Activated CD4-positive, alpha-beta T cell treated with anti-CD3 and anti-CD28 coated beads for 24 hours (primary cell): Measurements from ENCODE around the gene UNC5A.

ENCODE experiments used
- DNase-seq, 2 donors: peaks; one replicate each; pipeline ENCODE4 v3.0.0-alpha.2; 2020; ENCODE audit warnings: low read depth in 2 of 2

The UNC5A gene

DNA sequence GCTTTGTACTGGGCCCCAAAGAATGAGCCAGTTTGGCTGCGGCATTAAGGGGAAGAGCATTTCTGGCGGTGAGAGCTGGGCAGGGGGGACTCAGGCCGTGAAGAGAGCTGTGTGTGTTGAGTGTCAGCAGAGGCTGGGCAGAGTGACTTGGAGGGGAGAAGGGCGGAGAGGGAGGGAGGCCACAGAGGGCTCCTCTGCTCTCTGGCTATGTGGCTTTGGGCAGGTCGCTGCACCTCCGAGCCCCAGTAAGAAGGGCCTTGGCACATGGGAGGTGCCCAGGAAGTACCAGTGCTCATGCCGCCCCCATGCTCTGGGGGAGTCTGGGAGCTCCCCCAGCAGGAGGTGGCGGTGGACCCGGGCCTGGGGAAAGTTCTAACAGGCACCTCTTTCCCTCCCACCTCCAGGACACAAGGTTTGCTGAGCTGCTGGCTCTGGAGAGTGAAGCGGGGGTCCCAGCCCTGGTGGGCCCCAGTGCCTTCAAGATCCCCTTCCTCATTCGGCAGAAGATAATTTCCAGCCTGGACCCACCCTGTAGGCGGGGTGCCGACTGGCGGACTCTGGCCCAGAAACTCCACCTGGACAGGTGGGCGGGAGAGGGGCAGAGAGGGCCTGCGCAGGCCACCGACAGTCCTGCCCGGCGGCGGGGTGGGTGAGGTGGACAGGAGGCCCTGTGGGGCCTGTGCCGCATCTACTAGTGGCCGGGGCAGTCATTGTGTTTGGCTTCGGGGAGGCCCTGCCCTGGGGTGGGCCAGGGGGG is 68.7 kb downstream of the UNC5A start:
- no peak for DNase-seq

DNA sequence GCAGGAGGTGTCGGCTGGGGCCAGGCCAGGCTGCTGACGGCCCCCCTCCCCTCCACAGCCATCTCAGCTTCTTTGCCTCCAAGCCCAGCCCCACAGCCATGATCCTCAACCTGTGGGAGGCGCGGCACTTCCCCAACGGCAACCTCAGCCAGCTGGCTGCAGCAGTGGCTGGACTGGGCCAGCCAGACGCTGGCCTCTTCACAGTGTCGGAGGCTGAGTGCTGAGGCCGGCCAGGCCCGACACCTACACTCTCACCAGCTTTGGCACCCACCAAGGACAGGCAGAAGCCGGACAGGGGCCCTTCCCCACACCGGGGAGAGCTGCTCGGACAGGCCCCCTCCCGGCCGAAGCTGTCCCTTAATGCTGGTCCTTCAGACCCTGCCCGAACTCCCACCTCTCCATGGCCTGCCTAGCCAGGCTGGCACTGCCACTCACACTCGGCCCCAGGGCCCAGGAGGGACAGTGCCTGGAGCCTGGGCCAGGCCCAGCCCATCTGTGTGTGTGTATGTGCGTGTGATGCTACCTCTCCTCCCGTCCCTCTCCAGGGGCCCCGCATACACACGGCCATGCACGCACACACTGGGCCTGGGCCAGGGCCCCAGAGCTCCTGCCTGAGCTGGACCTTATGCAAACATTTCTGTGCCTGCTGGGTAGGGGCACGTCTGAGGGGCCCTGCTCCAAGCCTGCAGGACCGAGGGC is 69.5 kb downstream of the UNC5A start:
- no peak for DNase-seq

DNA sequence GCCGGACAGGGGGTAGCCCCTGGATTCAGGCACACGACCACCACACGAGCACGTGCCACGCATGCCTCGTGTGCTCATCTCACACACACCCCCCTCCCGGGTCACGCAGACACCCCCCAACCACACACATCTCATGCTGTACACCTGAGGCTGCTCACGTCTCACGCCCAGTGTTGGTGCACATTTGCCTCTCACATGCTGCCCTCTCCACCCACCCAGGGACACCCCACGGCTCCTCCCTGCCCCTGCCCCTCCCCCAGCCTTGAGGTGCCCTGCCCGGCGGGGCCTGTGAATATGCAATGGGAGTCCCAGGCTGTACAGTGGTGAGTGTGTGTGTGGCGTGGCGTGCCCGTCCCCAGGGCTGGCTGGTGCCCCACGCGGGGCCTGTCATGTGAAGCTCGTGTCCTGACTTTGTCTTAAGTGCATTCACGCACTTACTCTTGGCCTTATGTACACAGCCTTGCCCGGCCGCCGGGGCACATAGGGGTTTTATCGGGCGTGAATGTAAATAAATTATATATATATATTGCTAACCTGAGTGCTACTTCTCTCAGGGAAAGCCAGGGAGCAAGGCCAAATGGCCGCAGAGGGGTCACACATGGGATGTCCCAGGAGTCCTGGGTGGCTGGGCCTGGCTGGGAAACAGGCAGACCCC is 70.1 kb downstream of the UNC5A start:
- DNase-seq, result no peak

DNA sequence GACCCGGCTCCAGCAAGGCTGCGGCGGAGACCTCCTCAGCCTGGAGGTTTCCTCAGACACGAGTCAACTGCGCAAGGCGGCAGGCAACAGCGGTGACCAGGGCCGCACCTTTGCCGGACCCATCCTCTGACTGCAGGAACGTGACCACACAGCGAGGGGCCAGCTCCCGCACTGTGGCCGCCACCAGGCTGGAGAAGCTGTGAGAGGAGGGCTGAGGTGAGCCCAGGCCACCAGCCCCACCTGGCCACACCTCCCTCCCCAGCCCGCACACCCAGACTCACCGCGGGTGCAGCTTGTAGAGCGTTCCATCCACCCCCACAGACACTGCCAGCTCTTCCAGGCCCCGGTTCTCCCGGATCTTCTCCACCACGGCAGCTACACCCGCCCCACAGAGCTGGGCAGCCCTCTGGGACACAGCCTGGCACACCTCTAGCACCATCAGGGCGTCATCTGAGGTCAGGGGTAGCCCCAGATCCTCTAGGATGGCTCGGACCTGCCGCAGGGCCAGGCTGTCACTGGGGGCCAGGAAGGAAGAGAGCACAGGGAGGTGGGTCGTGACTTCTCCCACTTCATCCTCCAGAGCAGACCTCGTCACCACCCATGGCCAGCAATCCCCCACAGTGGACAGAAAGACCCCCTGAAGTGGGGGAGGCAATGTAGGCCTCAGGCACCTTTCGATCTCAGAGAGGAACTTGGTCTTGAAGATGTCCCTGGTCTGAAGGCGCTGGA is 70.8 kb downstream of the UNC5A start:
- DNase-seq, result no peak

DNA sequence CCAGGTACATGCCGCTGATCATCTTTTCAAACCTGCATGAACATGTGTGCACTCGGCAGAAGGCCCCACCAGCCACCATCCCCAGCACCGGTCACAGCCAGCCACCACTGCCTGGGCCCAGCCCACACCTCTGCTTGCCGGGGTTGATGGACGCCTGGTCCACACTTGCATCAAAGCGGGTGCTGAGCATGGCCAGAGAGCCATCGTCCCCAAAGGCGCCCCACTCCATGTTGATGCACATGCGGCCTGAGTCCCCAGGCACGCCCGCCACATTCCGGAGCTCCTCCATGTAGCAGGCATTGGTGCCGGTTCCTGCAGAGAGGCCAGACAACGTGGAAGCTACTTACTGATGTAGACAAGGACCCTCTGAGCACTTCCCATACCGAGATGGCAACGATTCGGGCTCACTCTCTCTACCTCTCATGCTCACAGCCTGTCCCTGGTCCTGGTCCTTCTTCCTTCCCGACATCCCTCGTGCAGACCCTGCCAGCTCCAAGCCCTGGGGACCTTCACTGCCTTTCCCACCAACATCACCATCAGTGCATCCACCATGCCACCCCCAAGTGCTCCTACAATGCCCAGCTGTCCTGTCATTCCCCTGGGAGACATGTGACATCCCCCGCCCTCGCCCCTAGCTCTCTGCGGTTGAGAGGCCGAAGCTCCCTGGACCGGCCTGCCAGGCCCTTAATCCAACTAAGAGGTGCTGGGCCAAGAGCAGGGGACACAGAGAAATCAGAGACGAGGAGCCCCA is 71.6 kb downstream of the UNC5A start:
- no peak for DNase-seq

DNA sequence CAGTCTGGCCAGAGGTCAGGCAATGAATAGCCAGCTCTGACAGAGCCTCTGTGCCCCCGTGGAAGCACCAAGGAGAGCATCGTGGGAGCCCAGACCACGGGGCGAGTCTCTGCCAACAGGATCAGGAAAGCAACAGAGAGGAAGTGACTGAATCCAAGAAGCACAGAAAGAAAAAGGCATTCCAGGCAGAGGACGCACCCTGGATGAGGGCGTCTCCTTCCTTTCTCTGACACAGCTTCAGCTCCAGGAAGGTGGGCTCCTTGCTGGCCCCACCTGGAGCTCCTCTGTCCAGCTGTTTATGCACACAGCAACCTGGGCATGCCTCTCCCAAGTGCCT is 72.2 kb downstream of the UNC5A start:
- DNase-seq, result no peak

DNA sequence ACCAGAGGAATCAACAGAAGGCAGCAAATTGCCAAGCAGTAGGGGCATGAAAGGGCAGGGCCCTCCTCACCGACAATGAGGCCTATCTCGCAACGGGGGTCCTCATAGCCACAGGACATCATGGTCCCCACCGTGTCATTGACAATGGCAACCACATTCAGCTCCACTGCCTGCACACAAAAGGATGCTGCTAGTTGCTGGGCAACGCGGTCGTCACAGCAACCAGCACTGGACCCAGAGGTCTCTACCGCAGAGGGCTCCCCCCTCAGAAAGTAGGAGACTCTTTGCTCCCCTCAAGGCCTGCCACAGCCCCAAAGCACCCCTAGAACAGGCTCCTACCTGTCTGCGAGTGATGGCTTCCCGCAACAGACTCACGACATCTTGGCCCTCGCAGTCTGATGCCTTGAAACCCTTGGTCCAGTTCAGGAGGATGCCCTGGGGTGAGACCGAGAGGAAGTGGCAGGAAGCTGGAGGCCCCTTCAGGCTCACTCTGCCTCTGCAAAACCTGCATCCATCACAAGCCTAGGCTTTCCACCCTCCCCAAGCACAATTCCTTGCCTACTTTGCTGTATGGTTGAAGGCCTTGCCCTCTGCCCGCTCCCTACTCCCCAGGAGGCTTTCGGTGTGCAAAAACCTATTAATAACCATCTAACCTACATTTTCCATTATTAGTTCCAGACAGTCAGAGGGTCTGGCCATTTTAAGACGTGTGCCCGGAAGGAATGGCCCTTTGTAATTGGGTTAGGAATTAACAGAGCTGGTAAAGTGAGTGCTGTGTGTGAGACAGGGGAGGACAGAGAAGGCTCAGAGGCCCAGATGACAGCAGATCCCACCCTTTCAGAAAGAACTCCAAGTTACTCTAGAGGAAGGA is 73.6 kb downstream of the UNC5A start:
- DNase-seq, result no peak

DNA sequence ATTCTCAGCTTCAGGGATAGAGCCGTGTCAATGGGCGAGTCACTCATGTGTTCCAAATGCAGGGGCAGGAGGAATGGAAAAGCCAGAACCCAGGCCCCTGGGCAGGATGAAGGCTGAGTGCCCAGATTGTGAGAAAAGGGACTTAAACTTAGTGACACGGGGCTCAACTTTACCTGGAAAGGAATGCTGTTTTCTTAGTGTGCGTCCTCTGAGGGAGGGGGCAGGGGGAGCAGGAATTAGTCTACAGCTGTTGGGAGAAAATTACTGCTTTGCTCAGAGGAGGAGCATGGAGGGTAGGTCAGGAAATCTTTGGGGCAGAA is 74.2 kb downstream of the UNC5A start:
- DNase-seq, result no peak

DNA sequence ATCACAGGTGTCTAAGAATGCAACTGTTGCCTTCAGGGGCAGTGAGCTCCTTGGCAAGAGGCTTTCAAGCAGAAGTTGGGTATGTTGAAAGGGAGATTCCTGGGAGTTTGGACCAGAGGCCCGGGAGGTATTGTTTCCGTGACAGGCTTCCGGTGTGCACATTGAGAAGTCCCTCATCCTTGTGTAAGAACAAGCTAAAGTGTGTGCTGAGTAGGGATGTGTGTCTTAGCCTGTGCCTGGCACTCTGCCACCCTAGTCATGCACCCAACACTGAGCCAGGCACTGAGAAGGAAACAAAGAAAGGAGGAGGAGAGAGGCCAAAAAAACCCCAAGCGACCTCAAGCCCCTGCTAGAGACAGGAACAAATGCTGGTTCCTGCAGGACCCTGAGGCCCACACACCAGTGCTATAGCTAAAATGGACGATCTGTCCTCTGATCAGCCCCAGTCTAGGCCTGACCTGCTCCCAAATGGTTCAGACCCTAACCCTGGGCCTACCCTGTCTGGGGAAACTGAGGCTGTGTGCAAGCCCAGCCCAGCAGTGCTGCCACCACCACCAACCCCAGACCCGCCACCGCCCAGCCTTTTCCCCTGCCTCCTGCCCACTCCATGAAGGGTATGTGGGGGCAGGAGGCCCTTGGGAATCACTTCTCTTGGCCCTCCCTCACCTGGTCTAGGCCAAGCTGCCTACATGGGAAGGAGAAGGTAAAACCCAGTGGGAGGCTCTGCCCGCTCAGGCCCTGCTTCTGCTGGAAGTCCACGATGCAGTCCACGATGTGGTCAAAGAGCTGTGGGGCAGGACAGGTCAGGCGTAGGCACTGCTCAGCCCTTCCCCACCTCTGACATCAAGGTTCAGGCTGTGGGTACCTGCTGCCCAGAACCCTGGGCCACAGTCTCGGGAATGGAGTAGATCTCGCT is 76.2 kb downstream of the UNC5A start:
- no peak for DNase-seq

DNA sequence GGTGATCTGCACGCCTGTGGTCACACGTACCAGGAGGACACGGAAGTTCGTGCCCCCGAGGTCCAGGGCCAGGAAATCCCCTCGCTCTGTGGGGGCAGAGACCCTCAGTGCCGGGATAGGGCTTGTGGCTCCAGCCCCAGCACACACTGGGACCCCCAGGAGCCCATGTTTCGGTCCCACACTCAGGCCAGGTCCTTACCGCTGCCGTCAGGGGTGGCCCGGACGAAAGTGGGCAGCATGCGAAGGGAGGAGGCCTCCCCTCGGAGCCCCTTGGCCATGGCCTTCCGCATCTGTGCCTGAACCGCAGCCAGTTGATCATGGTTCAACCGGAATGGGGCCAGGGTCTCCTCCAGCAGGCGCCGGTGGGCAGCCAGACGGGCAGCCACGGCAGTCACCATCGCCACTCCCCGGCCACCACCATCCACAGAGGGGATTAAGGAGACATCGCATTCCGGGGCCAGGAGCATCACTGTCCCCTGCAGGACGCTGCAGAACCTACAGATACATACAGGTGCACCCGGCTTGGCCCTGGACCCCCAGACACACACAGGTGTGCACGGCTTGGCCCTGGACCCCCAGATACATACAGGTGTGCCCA is 77.0 kb downstream of the UNC5A start:
- no peak for DNase-seq

DNA sequence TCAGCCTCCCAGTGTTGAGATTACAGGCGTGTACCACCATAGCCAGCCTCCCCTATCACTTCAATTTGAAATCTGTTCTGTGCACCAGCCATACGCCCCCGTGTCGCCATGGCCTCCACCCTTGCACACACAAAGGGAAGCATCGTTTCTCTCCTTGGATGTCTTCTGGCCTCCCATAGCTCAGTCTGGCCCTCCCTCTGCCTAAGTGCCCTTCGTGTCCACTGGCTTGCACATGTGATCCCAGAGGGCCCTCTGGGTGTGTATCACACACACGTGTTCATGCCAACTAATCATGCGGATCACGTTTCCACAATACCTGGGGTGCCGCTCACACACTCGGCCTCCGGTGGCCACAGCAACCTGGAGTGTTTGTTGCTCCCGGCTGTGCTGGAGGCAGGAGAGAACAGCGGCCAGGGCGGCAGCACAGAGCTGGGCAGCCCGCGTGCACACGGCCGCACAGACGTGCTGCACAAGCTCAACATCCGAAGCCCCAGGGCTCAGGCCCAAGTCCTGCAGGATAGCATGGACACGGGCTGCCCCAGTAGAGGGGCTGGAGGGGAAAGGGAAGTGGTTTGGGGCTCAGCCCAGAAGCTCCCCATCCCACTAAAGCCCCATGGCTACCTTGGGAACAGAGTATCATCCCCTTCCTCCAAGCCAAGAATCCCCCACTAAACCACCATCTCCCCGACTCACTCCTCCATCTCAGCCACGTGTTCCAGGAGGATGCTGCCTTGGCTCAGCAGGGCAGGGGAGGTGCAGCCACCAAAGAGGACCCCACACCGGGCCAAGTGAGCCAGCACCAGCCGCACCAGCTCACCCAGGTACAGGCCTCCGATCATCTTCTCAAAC is 77.9 kb downstream of the UNC5A start:
- no peak for DNase-seq

DNA sequence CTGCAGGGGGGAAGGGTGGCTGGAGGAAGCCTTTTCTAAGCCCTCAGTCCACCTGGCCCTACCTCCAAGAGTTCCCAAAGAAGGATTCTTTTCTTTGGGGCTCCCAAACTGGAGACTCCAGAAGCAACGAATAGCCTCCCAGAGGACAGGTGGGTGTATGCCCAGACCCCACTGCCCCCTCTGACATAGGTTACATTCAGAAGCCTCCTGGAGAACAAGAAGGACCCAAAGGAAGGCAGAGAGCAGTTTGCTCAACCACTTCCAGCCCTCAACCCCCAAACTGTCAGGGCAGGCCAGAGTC is 78.5 kb downstream of the UNC5A start:
- DNase-seq, result no peak

DNA sequence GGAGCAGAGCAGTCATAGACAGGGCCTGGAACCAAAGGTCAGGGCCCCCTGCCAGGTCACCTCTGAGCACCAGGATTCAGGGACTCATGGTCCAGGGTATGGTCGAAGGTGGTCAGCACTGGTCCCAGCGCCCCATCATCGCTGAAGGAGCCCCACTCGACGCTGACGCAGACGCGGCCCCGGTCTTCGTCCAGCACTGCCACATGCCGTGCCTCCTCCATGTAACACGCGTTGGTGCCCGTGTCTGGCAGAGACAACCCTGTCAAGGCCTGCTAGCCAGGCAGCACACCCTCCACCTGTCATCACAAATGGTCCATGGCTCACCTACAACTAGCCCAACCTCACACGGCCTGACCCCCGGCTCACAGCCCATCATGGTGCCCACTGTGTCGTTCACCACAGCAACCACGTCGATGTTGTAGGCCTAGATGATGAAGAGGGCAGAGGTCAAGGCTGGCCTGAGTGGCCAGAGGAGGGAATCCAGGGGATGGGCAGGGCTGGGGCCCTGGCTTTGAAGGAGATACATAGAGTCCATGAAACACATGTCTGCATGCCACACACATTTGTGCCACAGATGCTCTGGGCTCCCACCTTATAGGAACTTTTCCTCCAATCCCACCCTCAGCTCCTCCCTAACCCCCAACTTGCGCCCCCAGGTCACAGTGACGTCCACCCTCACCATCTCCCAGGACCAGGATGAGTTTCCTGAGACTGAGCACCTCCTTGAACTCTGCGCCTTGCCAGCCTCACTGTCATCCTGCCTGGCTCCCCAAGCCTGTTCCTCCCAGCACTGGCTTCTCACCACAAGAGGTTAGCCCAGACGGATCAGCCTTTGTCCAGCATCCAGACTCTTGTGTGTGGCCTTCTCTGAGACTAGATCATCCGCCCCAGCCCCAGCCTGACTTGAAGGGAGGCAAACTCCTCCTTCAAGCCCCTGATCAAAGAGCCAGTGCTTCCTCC is 79.2 kb downstream of the UNC5A start:
- no peak for DNase-seq

DNA sequence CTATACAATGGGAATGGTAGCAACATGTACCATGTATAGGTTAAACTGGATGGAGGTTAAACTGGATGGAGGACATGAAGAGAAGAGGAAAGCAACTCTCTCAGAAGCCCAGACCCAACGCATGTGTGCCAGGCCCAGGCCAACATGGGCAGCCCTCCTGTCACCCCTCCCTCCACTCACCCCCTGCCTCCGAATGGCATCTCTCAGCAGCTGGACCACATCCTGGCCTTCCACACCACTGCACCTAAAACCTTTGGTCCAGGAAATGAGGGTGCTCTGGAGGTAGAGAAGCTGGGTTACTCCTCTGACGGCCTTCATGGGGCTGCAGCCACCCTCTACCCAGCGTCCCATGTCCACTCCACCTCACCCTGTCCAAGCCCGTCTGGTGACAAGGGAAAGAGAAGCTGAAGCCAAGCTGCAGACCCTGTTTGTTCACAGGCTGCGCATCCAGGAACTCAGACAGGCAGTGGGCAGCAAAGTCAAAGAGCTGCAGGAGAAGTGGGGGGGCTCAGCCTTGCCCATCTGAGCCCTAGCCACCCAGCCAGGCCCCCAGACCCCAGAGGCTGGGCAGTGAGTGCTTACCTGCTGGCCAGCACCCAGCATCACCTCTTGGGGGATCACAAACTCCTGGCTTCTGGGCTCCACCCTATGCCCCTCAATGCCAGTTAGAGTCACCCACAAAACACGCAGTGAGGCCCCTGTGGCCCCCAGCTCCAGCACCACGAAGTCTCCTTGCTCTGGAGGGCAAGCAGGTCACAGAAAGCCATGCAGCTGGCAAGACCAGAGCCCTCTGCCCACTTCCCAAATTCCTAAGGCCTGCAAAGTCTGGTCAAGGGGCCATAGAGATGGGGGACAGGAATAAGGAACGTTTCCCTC is 80.3 kb downstream of the UNC5A start:
- no peak for DNase-seq

DNA sequence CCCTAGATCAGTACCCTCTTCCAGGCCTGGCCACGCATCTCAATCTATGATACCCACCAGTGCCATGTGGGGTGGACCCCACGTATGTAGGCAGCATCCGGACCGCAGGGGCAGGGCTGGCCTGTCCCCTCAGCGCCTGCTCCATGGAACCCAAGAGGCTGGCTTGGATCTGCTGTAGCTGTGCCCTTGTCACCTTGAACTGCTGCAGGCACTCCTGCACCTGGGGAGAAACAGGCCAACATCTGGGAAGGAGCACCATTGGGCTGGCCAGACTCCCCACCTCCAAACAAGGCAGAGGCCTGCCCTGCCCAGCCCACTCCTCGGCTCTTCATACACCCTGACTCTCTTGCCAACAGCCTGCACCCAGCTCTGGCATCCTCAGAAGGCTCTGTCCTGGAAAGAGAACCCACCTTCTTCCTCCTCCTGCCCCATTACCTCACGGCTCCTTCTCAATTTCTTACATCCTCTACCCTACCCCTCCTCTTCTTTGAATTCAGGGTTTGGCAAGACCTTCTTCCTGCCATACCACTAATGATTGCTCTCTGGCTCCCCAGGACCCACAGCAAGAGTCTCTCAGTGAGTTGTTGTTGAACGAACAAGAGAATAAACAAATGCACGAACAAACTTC is 81.1 kb downstream of the UNC5A start:
- no peak for DNase-seq

DNA sequence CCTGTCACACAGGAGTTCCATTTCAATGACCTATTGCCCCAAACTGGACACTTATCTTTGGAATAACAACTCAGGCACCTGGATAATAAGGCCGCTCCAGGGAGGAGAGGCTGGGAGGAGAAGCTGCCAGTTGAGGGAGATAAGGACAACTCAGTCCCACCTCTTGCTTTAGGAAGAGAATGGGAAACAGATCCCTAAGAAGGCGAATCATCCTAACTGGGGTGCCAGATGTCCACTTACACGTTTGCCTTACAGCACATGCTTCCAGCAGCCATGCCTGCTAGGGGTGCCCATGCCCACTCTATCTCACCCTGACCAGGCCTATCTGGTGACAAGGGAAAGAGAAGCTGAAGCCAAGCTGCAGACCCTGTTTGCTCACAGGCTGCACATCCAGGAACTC is 82.3 kb downstream of the UNC5A start:
- DNase-seq, result no peak
